GM19240 (cell line): ENCODE data around the gene GPR61.

Experiments
- DNase-seq: peaks from one replicate; pipeline ENCODE4 v3.0.0; 2011; ENCODE audit warnings: low spot score; ENCODE audit not compliant: insufficient read length

Gene GPR61

GRCh38 chr1:109569323-109569722 is 29.7 kb downstream of the GPR61 start:
- DNase-seq: no peak

- no peak for DNase-seq
These were observed 30.7 kb downstream of the GPR61 start for GRCh38 chr1:109570414-109570813.

- DNase-seq: no peak
These were observed 34.1 kb downstream of the GPR61 start for GRCh38 chr1:109573785-109574184.

GRCh38 chr1:109578947-109579443 is 39.3 kb downstream of the GPR61 start:
- no peak for DNase-seq

GRCh38 chr1:109579491-109579890 is 39.8 kb downstream of the GPR61 start:
- no peak for DNase-seq

GRCh38 chr1:109582021-109582420 is 42.3 kb downstream of the GPR61 start:
- DNase-seq: no peak

GRCh38 chr1:109584766-109585165 is 45.1 kb downstream of the GPR61 start:
- no peak for DNase-seq

- no peak for DNase-seq
These were observed 46.4 kb downstream of the GPR61 start for GRCh38 chr1:109586055-109586454.

GRCh38 chr1:109589177-109589576 is 49.5 kb downstream of the GPR61 start:
- no peak for DNase-seq

- no peak for DNase-seq
These were observed 50.0 kb downstream of the GPR61 start for GRCh38 chr1:109589679-109590078.

- no peak for DNase-seq
These were observed 53.2 kb downstream of the GPR61 start for GRCh38 chr1:109592916-109593315.

- DNase-seq: no peak
These were observed 55.9 kb downstream of the GPR61 start for GRCh38 chr1:109595531-109595930.
